Stimulated activated CD4-positive, alpha-beta T cell treated with anti-CD3 and anti-CD28 coated beads, TNF-alpha, amount 100 ng/mL, for 4 hours (primary cell): Measurements from ENCODE around the gene PDIA2.
"Not testable (repeated sequence)": the region's sequence is repeated elsewhere in the genome, so short reads cannot be mapped to it uniquely, and the experiment has no call there.

Source experiments
- DNase-seq, 3 experiments: peaks; one replicate each; pipeline ENCODE4 v3.0.0-alpha.2; 2020; ENCODE audit warnings: low read depth in 3 of 3

Gene PDIA2

GRCh38 chr16:325375-326145 is 42.6 kb downstream of the PDIA2 start:
- no peak for DNase-seq

- DNase-seq: no peak
These were observed 47.8 kb downstream of the PDIA2 start for GRCh38 chr16:330741-331140.

- DNase-seq: not testable (repeated sequence)
These were observed 48.3 kb downstream of the PDIA2 start for GRCh38 chr16:331181-331814.

GRCh38 chr16:333406-334094 is 50.6 kb downstream of the PDIA2 start:
- DNase-seq: no peak

GRCh38 chr16:334164-334832 is 51.3 kb downstream of the PDIA2 start:
- not testable (repeated sequence) for DNase-seq

GRCh38 chr16:334861-335632 is 52.1 kb downstream of the PDIA2 start:
- not testable (repeated sequence) for DNase-seq

- no peak for DNase-seq
These were observed 53.3 kb downstream of the PDIA2 start for GRCh38 chr16:336269-336668.
